ENCODE measurements around the gene LRRC36. TPM values are rescaled to one million over a fixed set of nuclear protein-coding genes. Genes with fewer than 3 reads are reported as not detected.
A peak's percentile ranks its signal among the peaks of the same experiment; 100 is the strongest.

The LRRC36 gene
- total and polyA plus RNA-seq, 2 of the 8 experiments (the other 6 are each of a cell fraction or from before 2014, with no cell fraction given), result 0.15 TPM; not detected in 1

DNA sequence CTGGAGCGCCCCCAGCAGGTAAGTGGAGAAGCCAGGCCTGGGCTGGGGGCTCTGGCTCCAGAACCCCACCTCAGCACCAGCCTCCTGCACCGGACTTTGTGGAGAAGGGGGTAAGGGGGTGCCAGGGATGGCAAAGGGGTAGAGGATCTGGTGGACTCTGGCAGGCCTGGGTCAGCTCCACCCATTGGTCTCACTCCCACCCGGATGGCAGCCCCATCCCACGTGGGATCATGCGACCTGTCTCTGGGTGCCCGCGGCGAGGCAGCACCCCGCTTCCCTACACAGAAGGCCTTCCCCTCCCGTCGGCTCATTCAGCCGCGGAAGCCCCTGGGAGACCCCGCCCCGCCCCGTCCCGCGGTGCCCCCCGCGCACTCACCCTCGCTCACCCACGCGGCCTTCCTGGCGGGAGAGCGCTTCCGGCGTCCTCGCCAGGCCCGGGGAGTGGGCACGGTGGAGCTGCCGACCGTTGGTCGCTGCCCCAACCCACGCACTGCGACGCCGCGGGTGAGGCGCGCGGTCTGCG, 47.8 kb upstream of the LRRC36 start:
- Histone ChIP-seq H3K14ac (ENCODE audit: insufficient read length) (no peak overlapping the region), H3K27me3 (replicated peaks in 1 of 4; ENCODE audit: control insufficient read depth in 3 of 4, extremely low read depth in 1 of 4, insufficient read depth in 3 of 4, low read length in 3 of 4) (peaks cover 0 to 15% (median 12%) of the 10 kb centered on the region in 4 experiments; a peak in 5 of 7 replicates), H3K4me2 (ENCODE audit: insufficient read depth in 1 of 2, low read depth in 2 of 2, low read length in 2 of 2) (peak overlapping the region; percentile 40 to 91), H3K79me1 (ENCODE audit: low read depth, low read length) (no peaks in the 10 kb centered on the region), H3K4me1 (replicated peaks in 1 of 4; ENCODE audit: control insufficient read depth in 3 of 4, insufficient read depth in 4 of 4, low read length in 3 of 4) (no peaks in the 10 kb centered on the region), H2AK5ac (ENCODE audit: low read depth, low read length) (no peak overlapping the region), H2AFZ (ENCODE audit: low read length) (peak overlapping the region; percentile 28; the same call in 1 of the 2 replicates), H3K4ac (replicated peaks; ENCODE audit: insufficient read length, low read depth, low read length) (peak overlapping the region; percentile 14), H3K36me3 (ENCODE audit: control insufficient read depth in 2 of 4, insufficient read depth in 4 of 4, low read length in 3 of 4) (no peaks in the 10 kb centered on the region), H2BK20ac (ENCODE audit: low read length) (no peak overlapping the region), H2BK12ac (ENCODE audit: low read depth, low read length) (no peak overlapping the region), H3K9me3 (ENCODE audit: insufficient read depth in 2 of 2, low read depth in 1 of 2, low read length in 1 of 2) (no peaks in the 10 kb centered on the region), H3K4me3 (ENCODE audit: extremely low read depth in 1 of 4, insufficient read depth in 2 of 4, low read depth in 3 of 4, low read length in 4 of 4) (peak overlapping the region; percentile 37 to 70 (median 44)), H4K5ac (ENCODE audit: insufficient read length, low read depth, low read length) (no peak overlapping the region), H4K20me1 (replicated peaks in 1 of 2; ENCODE audit: control insufficient read depth in 1 of 2, insufficient read depth in 2 of 2, low read length in 2 of 2) (no peaks in the 10 kb centered on the region), H3K18ac (ENCODE audit: extremely low read depth, low read length) (peak overlapping the region; percentile 83; the same call in 1 of the 2 replicates), H4K8ac (ENCODE audit: extremely low read depth, insufficient read depth, low read length) (no peak overlapping the region; the same call in 1 of the 2 replicates), H3K56ac (replicated peaks; ENCODE audit: insufficient read length, low read depth, low read length) (peak overlapping the region; percentile 43), H2BK15ac (ENCODE audit: low read length) (no peak overlapping the region), H3K23ac (ENCODE audit: insufficient read length) (no peak overlapping the region), H3K79me2 (ENCODE audit: control insufficient read depth in 1 of 2, insufficient read depth in 2 of 2, low read length in 2 of 2) (no peaks in the 10 kb centered on the region), H3K27ac (ENCODE audit: low read depth, low read length) (no peak overlapping the region), H3K9ac (replicated peaks in 1 of 4; ENCODE audit: extremely low read depth in 1 of 4, low read depth in 3 of 4, low read length in 3 of 4) (no peak overlapping the region), H2BK120ac (replicated peaks; ENCODE audit: low read depth, low read length) (no peak overlapping the region), H4K91ac (replicated peaks; ENCODE audit: insufficient read length, low read length) (no peak overlapping the region), H2BK5ac (ENCODE audit: low read depth, low read length) (no peak overlapping the region), H3K23me2 (ENCODE audit: low read depth, low read length) (peaks cover 4% of the 10 kb centered on the region; the same call in 1 of the 2 replicates)
- ChIA-PET CTCF (ENCODE audit: partially characterized antibody) (interaction anchor here (0.8 to 3.1 kb wide), 17 partner anchors 8 to 196 kb away, joined by 3 to 27 read pairs (median 4); no protein-coding TSS in a partner anchor), POLR2A (ENCODE audit: partially characterized antibody) (interaction anchor here (0.9 to 1.2 kb wide), 2 partner anchors 13 to 32 kb away, joined by 4 read pairs; no protein-coding TSS in a partner anchor)
- DNase-seq (ENCODE audit: low read depth in 1 of 2, low spot score in 2 of 2), result peak in 1 of 2 experiments; percentile 74
- WGBS, 2 experiments (ENCODE audit: extremely low coverage in 1 of 2, insufficient coverage in 1 of 2, insufficient read length in 1 of 2, insufficient replicate concordance in 2 of 2, low coverage in 1 of 2, low lambda C conversion rate in 2 of 2, missing lambda C conversion rate in 1 of 2), result 0% methylated on average over 5 of the region's 42 CpGs; no CpG with 5 or more reads in 1 of the 2 experiments
- FAIRE-seq, result no peak
- TF ChIP-seq ZNF274 (IDR thresholded peaks at IDR 0.05; ENCODE audit: borderline replicate concordance, extremely low read depth, low read length) (no peak), RAD21 (IDR thresholded peaks at IDR 0.05 in 1 of 2, conservative IDR thresholded peaks at IDR 0.05 in 1 of 2; ENCODE audit: low read depth in 2 of 2, low read length in 2 of 2) (peak in 1 of 2 experiments; percentile 44; a peak in 3 of 4 replicates), TAF1 (IDR thresholded peaks at IDR 0.05; ENCODE audit: low read depth, low read length) (peak; percentile 3; the same call in 1 of the 2 replicates), HDAC2 (IDR thresholded peaks at IDR 0.05; ENCODE audit: borderline replicate concordance in 1 of 2, low read depth in 2 of 2, low read length in 2 of 2) (no peak), PHF8 (conservative IDR thresholded peaks at IDR 0.05; ENCODE audit: low read depth, low read length) (peak; percentile 40; the same call in 1 of the 2 replicates)
- TF ChIP-seq, protein P1, sequence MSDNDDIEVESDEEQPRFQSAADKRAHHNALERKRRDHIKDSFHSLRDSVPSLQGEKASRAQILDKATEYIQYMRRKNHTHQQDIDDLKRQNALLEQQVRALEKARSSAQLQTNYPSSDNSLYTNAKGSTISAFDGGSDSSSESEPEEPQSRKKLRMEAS (IDR thresholded peaks at IDR 0.05), result peak; percentile 67
- TF ChIP-seq, protein P2, sequence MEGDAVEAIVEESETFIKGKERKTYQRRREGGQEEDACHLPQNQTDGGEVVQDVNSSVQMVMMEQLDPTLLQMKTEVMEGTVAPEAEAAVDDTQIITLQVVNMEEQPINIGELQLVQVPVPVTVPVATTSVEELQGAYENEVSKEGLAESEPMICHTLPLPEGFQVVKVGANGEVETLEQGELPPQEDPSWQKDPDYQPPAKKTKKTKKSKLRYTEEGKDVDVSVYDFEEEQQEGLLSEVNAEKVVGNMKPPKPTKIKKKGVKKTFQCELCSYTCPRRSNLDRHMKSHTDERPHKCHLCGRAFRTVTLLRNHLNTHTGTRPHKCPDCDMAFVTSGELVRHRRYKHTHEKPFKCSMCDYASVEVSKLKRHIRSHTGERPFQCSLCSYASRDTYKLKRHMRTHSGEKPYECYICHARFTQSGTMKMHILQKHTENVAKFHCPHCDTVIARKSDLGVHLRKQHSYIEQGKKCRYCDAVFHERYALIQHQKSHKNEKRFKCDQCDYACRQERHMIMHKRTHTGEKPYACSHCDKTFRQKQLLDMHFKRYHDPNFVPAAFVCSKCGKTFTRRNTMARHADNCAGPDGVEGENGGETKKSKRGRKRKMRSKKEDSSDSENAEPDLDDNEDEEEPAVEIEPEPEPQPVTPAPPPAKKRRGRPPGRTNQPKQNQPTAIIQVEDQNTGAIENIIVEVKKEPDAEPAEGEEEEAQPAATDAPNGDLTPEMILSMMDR (IDR thresholded peaks at IDR 0.05; ENCODE audit: control extremely low read depth in 1 of 3, insufficient read depth in 1 of 3, low read depth in 1 of 3, low read length in 3 of 3), result peak in 2 of 3 experiments; percentile 59 to 67; a peak in 3 of 4 replicates
